Measurements from ENCODE around the gene PPFIBP1.
"Not testable (repeated sequence)": the region's sequence is repeated elsewhere in the genome, so short reads cannot be mapped to it uniquely, and the experiment has no call there.

The PPFIBP1 gene

GRCh38 chr12:27635349-27635972, 111.5 kb downstream of the PPFIBP1 start:
- Histone ChIP-seq H3K4me3 (ENCODE audit: severe bottlenecking) (no peak overlapping the region), H3K36me3 (ENCODE audit: low read depth) (peaks cover 5% of the 10 kb centered on the region; the same call in 1 of the 2 replicates), H3K4me1 (ENCODE audit: insufficient read depth, poor library complexity, severe bottlenecking) (no peaks in the 10 kb centered on the region), H3K9me3 (ENCODE audit: severe bottlenecking) (no peaks in the 10 kb centered on the region), H3K27ac (ENCODE audit: poor library complexity, severe bottlenecking) (no peak overlapping the region), H3K27me3 (ENCODE audit: insufficient read depth, poor library complexity, severe bottlenecking) (no peaks in the 10 kb centered on the region)
- DNase-seq (ENCODE audit: low spot score) (no peak), ATAC-seq (ENCODE audit: low read depth) (peak; percentile 41; the same call in 1 of the 3 replicates)
- peak; percentile 61 for TF ChIP-seq CTCF (IDR thresholded peaks at IDR 0.05; ENCODE audit: poor library complexity, severe bottlenecking)

- H3K4me1 ChIP-seq (ENCODE audit: insufficient read depth, poor library complexity, severe bottlenecking); H3K9me3 ChIP-seq (ENCODE audit: severe bottlenecking); H3K27ac ChIP-seq (ENCODE audit: poor library complexity, severe bottlenecking); ATAC-seq (ENCODE audit: low read depth); H3K36me3 ChIP-seq (ENCODE audit: low read depth); H3K4me3 ChIP-seq (ENCODE audit: severe bottlenecking); H3K27me3 ChIP-seq (ENCODE audit: insufficient read depth, poor library complexity, severe bottlenecking); DNase-seq (ENCODE audit: low spot score): not testable (repeated sequence)
These were observed 112.6 kb downstream of the PPFIBP1 start for GRCh38 chr12:27636569-27636968.

GRCh38 chr12:27637524-27637923, 113.5 kb downstream of the PPFIBP1 start:
- H3K9me3 ChIP-seq (ENCODE audit: severe bottlenecking), result no peaks in the 10 kb centered on the region
- H3K36me3 ChIP-seq (ENCODE audit: low read depth), result peaks cover 5% of the 10 kb centered on the region; the same call in 1 of the 2 replicates
- DNase-seq (ENCODE audit: low spot score) (no peak), ATAC-seq (ENCODE audit: low read depth) (no peak)
- H3K4me3 ChIP-seq (ENCODE audit: severe bottlenecking), result no peak overlapping the region
- no peak overlapping the region for H3K27ac ChIP-seq (ENCODE audit: poor library complexity, severe bottlenecking)
- H3K4me1 ChIP-seq (ENCODE audit: insufficient read depth, poor library complexity, severe bottlenecking), result peaks cover 7% of the 10 kb centered on the region
- no peaks in the 10 kb centered on the region for H3K27me3 ChIP-seq (ENCODE audit: insufficient read depth, poor library complexity, severe bottlenecking)
- no peak for TF ChIP-seq CTCF (IDR thresholded peaks at IDR 0.05; ENCODE audit: poor library complexity, severe bottlenecking)

- peaks cover 5% of the 10 kb centered on the region; the same call in 1 of the 2 replicates for H3K36me3 ChIP-seq (ENCODE audit: low read depth)
- ATAC-seq (ENCODE audit: low read depth), result no peak
- no peak for TF ChIP-seq CTCF (IDR thresholded peaks at IDR 0.05; ENCODE audit: poor library complexity, severe bottlenecking)
- no peak overlapping the region for H3K4me3 ChIP-seq (ENCODE audit: severe bottlenecking)
- no peaks in the 10 kb centered on the region for H3K9me3 ChIP-seq (ENCODE audit: severe bottlenecking)
- peaks cover 7% of the 10 kb centered on the region for H3K4me1 ChIP-seq (ENCODE audit: insufficient read depth, poor library complexity, severe bottlenecking)
- no peaks in the 10 kb centered on the region for H3K27me3 ChIP-seq (ENCODE audit: insufficient read depth, poor library complexity, severe bottlenecking)
- H3K27ac ChIP-seq (ENCODE audit: poor library complexity, severe bottlenecking), result no peak overlapping the region
- no peak for DNase-seq (ENCODE audit: low spot score)
These were observed 115.3 kb downstream of the PPFIBP1 start for GRCh38 chr12:27639265-27639664.

GRCh38 chr12:27640566-27641200, 116.7 kb downstream of the PPFIBP1 start:
- H3K36me3 ChIP-seq (ENCODE audit: low read depth), result not testable (repeated sequence)

GRCh38 chr12:27642361-27642760, 118.4 kb downstream of the PPFIBP1 start:
- H3K9me3 ChIP-seq (ENCODE audit: severe bottlenecking); H3K36me3 ChIP-seq (ENCODE audit: low read depth): not testable (repeated sequence)

More at GRCh38 chr12:27640566-27641200, 116.7 kb downstream of the PPFIBP1 start:
- DNase-seq (ENCODE audit: low spot score); H3K9me3 ChIP-seq (ENCODE audit: severe bottlenecking); H3K27ac ChIP-seq (ENCODE audit: poor library complexity, severe bottlenecking); ATAC-seq (ENCODE audit: low read depth); H3K4me1 ChIP-seq (ENCODE audit: insufficient read depth, poor library complexity, severe bottlenecking); H3K4me3 ChIP-seq (ENCODE audit: severe bottlenecking); H3K27me3 ChIP-seq (ENCODE audit: insufficient read depth, poor library complexity, severe bottlenecking): not testable (repeated sequence)

GRCh38 chr12:27642892-27643291, 118.9 kb downstream of the PPFIBP1 start:
- not testable (repeated sequence) for H3K27ac ChIP-seq (ENCODE audit: poor library complexity, severe bottlenecking); DNase-seq (ENCODE audit: low spot score)

More at GRCh38 chr12:27642361-27642760, 118.4 kb downstream of the PPFIBP1 start:
- H3K27ac ChIP-seq (ENCODE audit: poor library complexity, severe bottlenecking), result peak overlapping the region; percentile 38
- peak; percentile 81 for ATAC-seq (ENCODE audit: low read depth)
- H3K4me1 ChIP-seq (ENCODE audit: insufficient read depth, poor library complexity, severe bottlenecking); H3K27me3 ChIP-seq (ENCODE audit: insufficient read depth, poor library complexity, severe bottlenecking); H3K4me3 ChIP-seq (ENCODE audit: severe bottlenecking); DNase-seq (ENCODE audit: low spot score): not testable (repeated sequence)

More at GRCh38 chr12:27642892-27643291, 118.9 kb downstream of the PPFIBP1 start:
- ATAC-seq (ENCODE audit: low read depth); H3K36me3 ChIP-seq (ENCODE audit: low read depth); H3K4me3 ChIP-seq (ENCODE audit: severe bottlenecking); H3K4me1 ChIP-seq (ENCODE audit: insufficient read depth, poor library complexity, severe bottlenecking); H3K27me3 ChIP-seq (ENCODE audit: insufficient read depth, poor library complexity, severe bottlenecking); H3K9me3 ChIP-seq (ENCODE audit: severe bottlenecking): not testable (repeated sequence)

Data from RWPE2 (cell line).